K562 (cell line): ENCODE measurements around the gene SMIM35. TPM values are rescaled to one million over a fixed set of nuclear protein-coding genes. Genes with fewer than 3 reads are reported as not detected.

Experiments used
- ATAC-seq: fragments of 200-7000 bp; cut with Tn5 transposase; 3 replicates; pipeline ENCODE4 v1.9.1; 2020; ENCODE audit warnings: moderate library complexity
- BruUV-seq: library from RNA; stranded (reverse); fragments of 400-500 nt; replicated peaks from 2 replicates; lab custom pipeline; 2021; lab: Mats Ljungman, UMichigan
- CTCF ChIA-PET: fragments of 300-600 bp; formaldehyde crosslinking; extraction: SDS; loops from one replicate; lab custom pipeline; 2021; ENCODE audit warnings: low intra/inter-chr PET ratio; lab: Yijun Ruan, JAX
- POLR2A ChIA-PET: fragments of 300-600, 350-650 bp; sonication (Branson Sonifier 250); formaldehyde crosslinking; extraction: SDS; loops from one replicate; lab custom pipeline; 2021; ENCODE audit warnings: antibody characterized with exemption, inconsistent platforms; lab: Yijun Ruan, JAX
- DNase-seq, 4 experiments: peaks; one replicate each; pipeline versions ENCODE4 v3.0.0 to v3.0.0-alpha.2; 2011 to 2018; ENCODE audit warnings: low spot score in 3 of 4, mixed read lengths in 3 of 4; ENCODE audit errors: extremely low read depth in 1 of 4
- FAIRE-seq: peaks from 2 replicates; lab custom pipeline; 2011; peaks lifted over from hg19 to GRCh38; lab: Jason Lieb, UNC
- H2AFZ ChIP-seq: 2 replicates; pipeline ENCODE4 v1.6.0; 2011; ENCODE audit warnings: low read depth, low read length, control low read depth, inconsistent platforms
- H3K27ac ChIP-seq: fragments of 200-600 bp; 3 replicates; pipeline ENCODE4 v1.8.0; 2011; ENCODE audit warnings: low read depth, mild to moderate bottlenecking, control low read depth, inconsistent platforms, low read length, moderate library complexity, mixed read lengths; ENCODE audit errors: extremely low read depth
- H3K27me3 ChIP-seq, 2 experiments: fragments of 300-600 bp in 1 of 2; 2 replicates in 1 of 2; 3 replicates in 1 of 2; pipeline versions ENCODE4 v1.6.0 to v1.8.0; 2011; ENCODE audit warnings: inconsistent platforms in 2 of 2, low read length in 2 of 2, mild to moderate bottlenecking in 1 of 2, mixed read lengths in 1 of 2, moderate library complexity in 1 of 2; ENCODE audit not compliant: control insufficient read depth in 2 of 2, insufficient read depth in 2 of 2
- H3K36me3 ChIP-seq: fragments of 300-600 bp; 3 replicates; pipeline ENCODE4 v1.8.0; 2011; ENCODE audit warnings: mild to moderate bottlenecking, low read length, inconsistent platforms; ENCODE audit not compliant: control insufficient read depth, insufficient read depth
- H3K4me1 ChIP-seq, 2 experiments: fragments of 200-600 bp in 1 of 2; replicated peaks in 1 of 2; 2 replicates in 1 of 2; 3 replicates in 1 of 2; pipeline versions ENCODE4 v1.5.1 to v1.8.0; 2011; ENCODE audit warnings: inconsistent platforms in 2 of 2, low read length in 2 of 2, mild to moderate bottlenecking in 1 of 2, mixed read lengths in 1 of 2, moderate library complexity in 1 of 2; ENCODE audit not compliant: control insufficient read depth in 2 of 2, insufficient read depth in 2 of 2
- H3K4me2 ChIP-seq: 2 replicates; pipeline ENCODE4 v1.6.1; 2011; ENCODE audit warnings: low read length, control low read depth, inconsistent platforms, mixed read lengths; ENCODE audit not compliant: insufficient read depth
- H3K4me3 ChIP-seq: fragments of 200-600 bp; sonication (generic), shearing (Covaris generic); 2 replicates; pipeline ENCODE4 v1.5.1; 2016; ENCODE audit warnings: control low read depth, inconsistent platforms
- H3K79me2 ChIP-seq: fragments of 200-600 bp; 3 replicates; pipeline ENCODE4 v1.8.0; 2011; ENCODE audit warnings: low read length, inconsistent platforms; ENCODE audit not compliant: control insufficient read depth, insufficient read depth
- H3K9ac ChIP-seq, 2 experiments: 2 replicates each; pipeline versions ENCODE4 v1.6.0 to v1.6.1; 2011; ENCODE audit warnings: low read depth in 2 of 2, low read length in 2 of 2, control low read depth in 1 of 2, inconsistent platforms in 1 of 2, mild to moderate bottlenecking in 1 of 2, mixed read lengths in 1 of 2; ENCODE audit not compliant: insufficient read depth in 1 of 2
- H3K9me1 ChIP-seq: one replicate; pipeline ENCODE4 v1.6.0; 2011; ENCODE audit warnings: inconsistent platforms, mild to moderate bottlenecking, low read length, moderate library complexity; ENCODE audit not compliant: control insufficient read depth, insufficient read depth
- H3K9me3 ChIP-seq: replicated peaks from 2 replicates; pipeline ENCODE4 v1.5.1; 2011; ENCODE audit warnings: low read depth, low read length, inconsistent platforms; ENCODE audit not compliant: control insufficient read depth, insufficient read depth
- H4K20me1 ChIP-seq: replicated peaks from 2 replicates; pipeline ENCODE4 v1.6.1; 2011; ENCODE audit warnings: low read length, inconsistent platforms, mixed read lengths; ENCODE audit not compliant: control insufficient read depth, insufficient read depth
- CTBP1 ChIP-seq: fragments of 450-650 bp; IDR thresholded peaks from 2 replicates; pipeline ENCODE4 v1.6.1; 2016; ENCODE audit warnings: borderline replicate concordance
- ELF2 ChIP-seq: fragments of 250-450 bp; sonication (Bioruptor Pico); IDR thresholded peaks from 2 replicates; pipeline ENCODE4 v1.5.0; 2021; ENCODE audit warnings: mild to moderate bottlenecking
- IFI16 ChIP-seq: fragments of 250-450 bp; sonication (Bioruptor Pico); IDR thresholded peaks from 2 replicates; pipeline ENCODE4 v2.1.2; 2022; ENCODE audit warnings: mild to moderate bottlenecking, inconsistent platforms
- KLF1 ChIP-seq: fragments of 450-650 bp; IDR thresholded peaks from 2 replicates; pipeline ENCODE4 v1.6.1; 2016; ENCODE audit warnings: missing genetic modification characterization, missing compliant biosample characterization
- MTF1 ChIP-seq: fragments of 250-450 bp; sonication (Bioruptor Pico); IDR thresholded peaks from 2 replicates; pipeline ENCODE4 v1.9.0; 2021; ENCODE audit warnings: moderate library complexity, mild to moderate bottlenecking, inconsistent platforms, borderline replicate concordance
- NFIX ChIP-seq: fragments of 250-450 bp; sonication (Bioruptor Pico); IDR thresholded peaks from 2 replicates; pipeline ENCODE4 v1.4.0; 2020; ENCODE audit warnings: low read depth, mild to moderate bottlenecking, moderate library complexity
- STAT5B ChIP-seq: fragments of 250-450 bp; sonication (Bioruptor Pico); IDR thresholded peaks from 2 replicates; pipeline ENCODE4 v1.8.0; 2021; ENCODE audit warnings: mild to moderate bottlenecking, inconsistent platforms
- ZC3H4 ChIP-seq: sonication (generic); formaldehyde crosslinking; IDR thresholded peaks from 2 replicates; pipeline ENCODE4 v1.9.0; 2021; ENCODE audit warnings: missing genetic modification reagents, borderline replicate concordance
- ZNF263 ChIP-seq: sonication (generic); formaldehyde crosslinking; IDR thresholded peaks from 2 replicates; pipeline ENCODE4 v1.8.0; 2022; ENCODE audit warnings: mild to moderate bottlenecking, missing genetic modification reagents, borderline replicate concordance
- ZNF830 ChIP-seq: fragments of 250-450 bp; sonication (Bioruptor Pico); IDR thresholded peaks from 2 replicates; pipeline ENCODE4 v1.5.0; 2021; ENCODE audit warnings: mild to moderate bottlenecking
- WGBS: fragments of 100-300 bp; shearing (Covaris generic); methylation state at CpG from one replicate; pipeline ENCODE4 v1.1.6; 2016; ENCODE audit warnings: low coverage, mixed read lengths; ENCODE audit not compliant: insufficient coverage; ENCODE audit errors: missing lambda C conversion rate; 5-methylcytosine and 5-hydroxymethylcytosine counted together
- in situ Hi-C: fragments of 300-500 bp; cut with MboI; formaldehyde crosslinking; loops from 4 replicates; pipeline ENCODE4 v1.15.0; 2018; ENCODE audit warnings: inconsistent platforms, mixed read lengths
- intact Hi-C: fragments of 100-400 bp; cut with micrococcal nuclease; formaldehyde crosslinking; loops from 2 replicates; pipeline ENCODE4 v1.14.2; 2022
- polyA plus RNA-seq, 8 experiments: library from polyadenylated mRNA; depleted of rRNA in 4 of 8; stranded (reverse) in 5 of 8; unstranded in 3 of 8; fragments of >200 nt; fragmentation: Nextera tagmentation in 2 of 8; fragmentation: Illumina TruSeq in 1 of 8; extraction: Ambion mirVana in 2 of 8; extraction: Trizol in 1 of 8; gene quantifications; 2 replicates each; pipeline versions ENCODE4 v1.2.1 to v1.2.3, GENCODE V29; 2011 to 2014; ENCODE audit warnings: inconsistent platforms in 1 of 8, missing spikeins in 1 of 8
- total RNA-seq, 7 experiments: library from RNA; depleted of rRNA in 6 of 7; stranded (reverse); fragments of >200 nt in 6 of 7; fragmentation: Illumina TruSeq in 2 of 7; extraction: Trizol in 2 of 7; gene quantifications; 2 replicates each; pipeline versions ENCODE4 v1.2.1 to v1.2.3, GENCODE V29; 2011 to 2021; ENCODE audit warnings: low replicate concordance in 1 of 7
- TF ChIP-seq, protein P1 (sequence below): fragments of 150-350 bp; conservative IDR thresholded peaks from 2 replicates; pipeline ENCODE4 v1.6.1; 2014; ENCODE audit warnings: low read length
- TF ChIP-seq, protein P2 (sequence below): fragments of 450-650 bp; formaldehyde crosslinking; IDR thresholded peaks from 2 replicates; pipeline ENCODE4 v1.4.0; 2020; ENCODE audit warnings: mild to moderate bottlenecking, moderate library complexity

The SMIM35 gene
- total and polyA plus RNA-seq, 9 of the 15 experiments (the other 6 are each of a cell fraction or from before 2014, with no cell fraction given): 0.03 TPM; not detected in 7

DNA sequence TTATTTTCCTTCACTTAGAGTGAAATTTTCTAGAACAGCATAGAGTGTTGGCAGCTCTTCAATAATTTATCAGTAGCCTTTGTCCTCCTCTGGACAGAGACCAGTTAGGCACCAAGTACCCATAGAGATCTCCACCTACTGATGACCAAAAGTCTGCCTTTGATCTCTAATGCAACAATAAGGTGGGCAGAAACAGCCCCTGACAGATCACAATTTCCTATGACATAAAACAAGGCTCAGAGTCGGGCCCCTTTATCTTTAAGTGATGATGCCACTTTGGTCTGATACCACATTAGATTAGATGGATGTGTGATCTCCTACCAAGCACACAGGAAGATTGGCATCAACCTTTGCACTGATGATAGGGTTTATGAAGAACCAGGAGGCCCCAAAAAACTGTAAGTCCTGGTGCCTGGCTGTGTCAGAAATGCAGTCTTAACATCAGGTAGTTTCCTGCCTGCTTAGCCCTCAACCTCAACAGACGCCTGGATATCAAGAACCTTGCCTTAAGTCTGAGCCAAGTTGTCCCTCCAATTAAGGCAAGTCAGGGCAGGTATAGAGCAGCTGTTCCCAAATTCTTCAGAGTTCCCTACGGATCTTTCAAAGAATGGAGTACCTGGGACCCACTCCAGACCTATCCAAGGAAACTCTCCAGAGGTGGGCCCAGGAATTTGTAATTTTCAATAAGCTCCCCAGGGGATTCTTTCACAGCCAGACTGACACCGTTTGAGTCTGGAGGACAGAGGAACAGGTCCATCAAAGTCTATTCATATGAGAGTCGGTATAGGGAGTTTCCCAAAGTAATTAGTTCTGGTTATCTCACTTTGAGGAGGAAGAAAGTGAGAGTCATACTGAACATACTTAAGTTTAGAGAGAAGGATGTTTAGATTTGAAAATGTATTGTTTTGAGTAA lies 40.5 kb downstream of the SMIM35 start:
- FAIRE-seq: no peak
- 17% methylated on average over 5 of the region's 5 CpGs for WGBS

More for the DNA sequence above, 40.5 kb downstream of the SMIM35 start:
- POLR2A ChIA-PET: interaction anchor here (0.7 to 1.3 kb wide), 3 partner anchors 10 to 111 kb away, joined by 3 to 6 read pairs (median 4); no protein-coding TSS in a partner anchor
- no peak overlapping the region for H3K4me3 ChIP-seq
- H3K36me3 ChIP-seq: no peaks in the 10 kb centered on the region
- no peak for TF ChIP-seq IFI16 (CRISPR knock-in tag)
- no peak for TF ChIP-seq ZNF830
- TF ChIP-seq ZNF263 (CRISPR knock-in tag): no peak
- TF ChIP-seq, protein P1, sequence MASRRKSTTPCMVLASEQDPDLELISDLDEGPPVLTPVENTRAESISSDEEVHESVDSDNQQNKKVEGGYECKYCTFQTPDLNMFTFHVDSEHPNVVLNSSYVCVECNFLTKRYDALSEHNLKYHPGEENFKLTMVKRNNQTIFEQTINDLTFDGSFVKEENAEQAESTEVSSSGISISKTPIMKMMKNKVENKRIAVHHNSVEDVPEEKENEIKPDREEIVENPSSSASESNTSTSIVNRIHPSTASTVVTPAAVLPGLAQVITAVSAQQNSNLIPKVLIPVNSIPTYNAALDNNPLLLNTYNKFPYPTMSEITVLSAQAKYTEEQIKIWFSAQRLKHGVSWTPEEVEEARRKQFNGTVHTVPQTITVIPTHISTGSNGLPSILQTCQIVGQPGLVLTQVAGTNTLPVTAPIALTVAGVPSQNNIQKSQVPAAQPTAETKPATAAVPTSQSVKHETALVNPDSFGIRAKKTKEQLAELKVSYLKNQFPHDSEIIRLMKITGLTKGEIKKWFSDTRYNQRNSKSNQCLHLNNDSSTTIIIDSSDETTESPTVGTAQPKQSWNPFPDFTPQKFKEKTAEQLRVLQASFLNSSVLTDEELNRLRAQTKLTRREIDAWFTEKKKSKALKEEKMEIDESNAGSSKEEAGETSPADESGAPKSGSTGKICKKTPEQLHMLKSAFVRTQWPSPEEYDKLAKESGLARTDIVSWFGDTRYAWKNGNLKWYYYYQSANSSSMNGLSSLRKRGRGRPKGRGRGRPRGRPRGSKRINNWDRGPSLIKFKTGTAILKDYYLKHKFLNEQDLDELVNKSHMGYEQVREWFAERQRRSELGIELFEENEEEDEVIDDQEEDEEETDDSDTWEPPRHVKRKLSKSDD: no peak
- no peak for TF ChIP-seq ZC3H4 (CRISPR knock-in tag)
- no peak for TF ChIP-seq CTBP1
- no peak for TF ChIP-seq STAT5B
- no peak for TF ChIP-seq KLF1
- no peak for TF ChIP-seq NFIX (CRISPR knock-in tag)
- no peak for TF ChIP-seq MTF1 (CRISPR knock-in tag)
- TF ChIP-seq ELF2 (CRISPR knock-in tag): no peak
- TF ChIP-seq, protein P2, sequence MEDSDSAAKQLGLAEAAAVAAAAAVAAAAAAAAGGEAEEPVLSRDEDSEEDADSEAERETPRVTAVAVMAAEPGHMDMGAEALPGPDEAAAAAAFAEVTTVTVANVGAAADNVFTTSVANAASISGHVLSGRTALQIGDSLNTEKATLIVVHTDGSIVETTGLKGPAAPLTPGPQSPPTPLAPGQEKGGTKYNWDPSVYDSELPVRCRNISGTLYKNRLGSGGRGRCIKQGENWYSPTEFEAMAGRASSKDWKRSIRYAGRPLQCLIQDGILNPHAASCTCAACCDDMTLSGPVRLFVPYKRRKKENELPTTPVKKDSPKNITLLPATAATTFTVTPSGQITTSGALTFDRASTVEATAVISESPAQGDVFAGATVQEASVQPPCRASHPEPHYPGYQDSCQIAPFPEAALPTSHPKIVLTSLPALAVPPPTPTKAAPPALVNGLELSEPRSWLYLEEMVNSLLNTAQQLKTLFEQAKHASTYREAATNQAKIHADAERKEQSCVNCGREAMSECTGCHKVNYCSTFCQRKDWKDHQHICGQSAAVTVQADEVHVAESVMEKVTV (CRISPR knock-in tag): no peak
- ATAC-seq (peak; percentile 65), DNase-seq (no peak)
- intact Hi-C loops (no loop called here), in situ Hi-C loops (loop anchor here (5.0 kb wide), 1 partner anchor 224 kb away; the partner anchor contains the start of gene FXYD2)
- CTCF ChIA-PET: no interaction called here
- H2AFZ ChIP-seq: peak overlapping the region; percentile 3; the same call in 1 of the 2 replicates
- no TSS peak for BruUV-seq
- H3K27ac ChIP-seq: no peak overlapping the region
- no peaks in the 10 kb centered on the region for H3K9me3 ChIP-seq
- H4K20me1 ChIP-seq: no peaks in the 10 kb centered on the region
- no peaks in the 10 kb centered on the region for H3K79me2 ChIP-seq
- no peak overlapping the region for H3K4me2 ChIP-seq
- H3K9me1 ChIP-seq: no peaks in the 10 kb centered on the region
- H3K4me1 ChIP-seq: peaks cover 0 to 9% of the 10 kb centered on the region in 2 experiments; a peak in 3 of 5 replicates
- H3K27me3 ChIP-seq: no peaks in the 10 kb centered on the region
- no peak overlapping the region; a peak in 1 of 4 replicates for H3K9ac ChIP-seq
